WTC11 (cell line): ENCODE measurements around the gene APLN. TPM values are rescaled to one million over a fixed set of nuclear protein-coding genes. Genes with fewer than 3 reads are reported as not detected.

Source experiments
- ATAC-seq: fragments of 200-7000 bp; cut with Tn5 transposase; 2 replicates; pipeline ENCODE4 v1.10.0; 2021; ENCODE audit warnings: mild to moderate bottlenecking, moderate library complexity
- CTCF ChIA-PET: fragments of 300-600 bp; sonication (Branson Sonifier 250); formaldehyde crosslinking; loops from one replicate; lab custom pipeline; 2021; ENCODE audit warnings: antibody characterized with exemption; lab: Charles Lee
- POLR2A ChIA-PET: fragments of 350-600 bp; sonication (Branson Sonifier 250); formaldehyde crosslinking; loops from one replicate; lab custom pipeline; 2021; ENCODE audit warnings: antibody characterized with exemption; lab: Charles Lee
- DNase-seq: peaks from one replicate; pipeline ENCODE4 v3.0.0; 2021; ENCODE audit warnings: low spot score
- H3K27ac Mint-ChIP-seq: 2 replicates; pipeline ENCODE4 v1.8.0; 2021; ENCODE audit warnings: mixed read lengths
- H3K27me3 Mint-ChIP-seq: 2 replicates; pipeline ENCODE4 v1.8.0; 2021; ENCODE audit warnings: low read depth, mild to moderate bottlenecking, moderate library complexity, mixed read lengths
- H3K36me3 Mint-ChIP-seq: 2 replicates; pipeline ENCODE4 v1.8.0; 2021; ENCODE audit warnings: mixed read lengths
- H3K4me1 Mint-ChIP-seq: 2 replicates; pipeline ENCODE4 v1.8.0; 2022; ENCODE audit warnings: mixed read lengths
- H3K4me3 Mint-ChIP-seq: 2 replicates; pipeline ENCODE4 v1.8.0; 2021; ENCODE audit warnings: mild to moderate bottlenecking, moderate library complexity, mixed read lengths
- H3K9me3 Mint-ChIP-seq: 2 replicates; pipeline ENCODE4 v1.8.0; 2021; ENCODE audit warnings: mixed read lengths
- AFF4 ChIP-seq: sonication (generic); formaldehyde crosslinking; IDR thresholded peaks from 2 replicates; pipeline ENCODE4 v1.8.1; 2023; ENCODE audit warnings: mild to moderate bottlenecking, missing genetic modification reagents, borderline replicate concordance
- E2F4 ChIP-seq: sonication (generic); formaldehyde crosslinking; IDR thresholded peaks from 2 replicates; pipeline ENCODE4 v1.8.1; 2022; ENCODE audit warnings: low read depth, mild to moderate bottlenecking, moderate library complexity, missing genetic modification reagents, borderline replicate concordance
- ERG ChIP-seq: fragments of 250-450 bp; sonication (Bioruptor Pico); IDR thresholded peaks from 2 replicates; pipeline ENCODE4 v1.8.0; 2021; ENCODE audit warnings: mild to moderate bottlenecking
- NFYB ChIP-seq: sonication (generic); formaldehyde crosslinking; conservative IDR thresholded peaks from 2 replicates; pipeline ENCODE4 v1.8.0; 2022; ENCODE audit warnings: low read depth, missing genetic modification reagents
- STAT6 ChIP-seq: sonication (generic); formaldehyde crosslinking; conservative IDR thresholded peaks from 2 replicates; pipeline ENCODE4 v1.8.1; 2023; ENCODE audit warnings: mild to moderate bottlenecking, low read depth, missing genetic modification reagents, moderate library complexity
- ZNF281 ChIP-seq: sonication (generic); formaldehyde crosslinking; IDR thresholded peaks from 2 replicates; pipeline ENCODE4 v1.8.0; 2023; ENCODE audit warnings: mild to moderate bottlenecking, missing genetic modification reagents
- ZNF416 ChIP-seq: fragments of 250-450 bp; sonication (Bioruptor Pico); IDR thresholded peaks from 2 replicates; pipeline ENCODE4 v1.9.0; 2021; ENCODE audit warnings: mild to moderate bottlenecking, inconsistent platforms
- ZNF423 ChIP-seq: fragments of 250-450 bp; sonication (Bioruptor Pico); IDR thresholded peaks from 2 replicates; pipeline ENCODE4 v2.1.2; 2022; ENCODE audit warnings: mild to moderate bottlenecking, moderate library complexity
- total RNA-seq: library from RNA; stranded (reverse); gene quantifications from 3 replicates; pipeline ENCODE4 v1.2.3, GENCODE V29; 2021

The APLN gene
- total RNA-seq, 1 experiment from 2014 or later, result 4.2 TPM

- no peak for TF ChIP-seq NFYB (CRISPR knock-in tag)
- no peak for TF ChIP-seq ZNF281 (CRISPR knock-in tag)
- TF ChIP-seq AFF4 (CRISPR knock-in tag), result no peak
- no peak for TF ChIP-seq ZNF423
- TF ChIP-seq ERG (CRISPR knock-in tag), result no peak
- no peak for TF ChIP-seq STAT6
Observed at GRCh38 chrX:129655547-129656249, 942 bp upstream of the APLN start (continued).

GRCh38 chrX:129653971-129654651 lies 645 bp downstream of the APLN start:
- peaks cover 26% of the 10 kb centered on the region for H3K4me1 Mint-ChIP-seq
- TF ChIP-seq ZNF416 (CRISPR knock-in tag), result no peak
- 0 out of 2 replicates have a peak, but pooled peaks have one; percentile 23 for TF ChIP-seq E2F4 (CRISPR knock-in tag)
- peak overlapping the region; percentile 58 for H3K4me3 Mint-ChIP-seq
- ATAC-seq (peak; percentile 49), DNase-seq (peak; percentile 20)
- no peak overlapping the region for H3K27ac Mint-ChIP-seq
- H3K9me3 Mint-ChIP-seq, result peaks cover 3% of the 10 kb centered on the region; the same call in 1 of the 2 replicates
- H3K27me3 Mint-ChIP-seq, result peaks cover 64% of the 10 kb centered on the region
- no peaks in the 10 kb centered on the region; the same call in 1 of the 2 replicates for H3K36me3 Mint-ChIP-seq
- ChIA-PET POLR2A (no interaction called here), CTCF (interaction anchor here (0.7 to 2.9 kb wide), 11 partner anchors 13 to 100 kb away, joined by 3 to 30 read pairs (median 5); no protein-coding TSS in a partner anchor)
